HFFc6 (cell line): Measurements from ENCODE around the gene MKRN1. TPM values are rescaled to one million over a fixed set of nuclear protein-coding genes. Genes with fewer than 3 reads are reported as not detected.

Source experiments
- DNase-seq: peaks from one replicate; pipeline ENCODE4 v3.0.0-alpha.2; 2018
- H3K27ac Mint-ChIP-seq: 2 replicates; pipeline ENCODE4 v1.8.0; 2020; ENCODE audit warnings: mild to moderate bottlenecking, mixed read lengths
- H3K27me3 Mint-ChIP-seq: 2 replicates; pipeline ENCODE4 v1.8.0; 2021; ENCODE audit warnings: mild to moderate bottlenecking, moderate library complexity, mixed read lengths; ENCODE audit not compliant: insufficient read depth
- H3K36me3 Mint-ChIP-seq: 2 replicates; pipeline ENCODE4 v1.8.0; 2021; ENCODE audit warnings: low read depth, mixed read lengths
- H3K4me1 Mint-ChIP-seq: 2 replicates; pipeline ENCODE4 v1.8.0; 2020; ENCODE audit warnings: low read depth, mixed read lengths
- H3K4me3 Mint-ChIP-seq: 2 replicates; pipeline ENCODE4 v1.8.0; 2020; ENCODE audit warnings: mild to moderate bottlenecking, moderate library complexity, mixed read lengths
- H3K9me3 Mint-ChIP-seq: 2 replicates; pipeline ENCODE4 v1.8.0; 2020; ENCODE audit warnings: mild to moderate bottlenecking, mixed read lengths
- total RNA-seq, 6 experiments: library from RNA; stranded (reverse); fragmentation: NEBNext Ultra II Directional; extraction: Animal tissue kit (Norgen Biotek cat#: 25700); gene quantifications; 2 replicates in 1 of 6; 3 replicates in 5 of 6; pipeline ENCODE4 v1.2.3, GENCODE V29; 2021
- TF ChIP-seq, protein P1 (sequence below): fragments of 200-600 bp; sonication (generic); IDR thresholded peaks from 2 replicates; pipeline ENCODE4 v1.5.0; 2021; ENCODE audit warnings: antibody characterized with exemption, mild to moderate bottlenecking

The MKRN1 gene
- total RNA-seq, 6 experiments from 2014 or later, result 62.8 to 67.5 (median 64.3) TPM

DNA sequence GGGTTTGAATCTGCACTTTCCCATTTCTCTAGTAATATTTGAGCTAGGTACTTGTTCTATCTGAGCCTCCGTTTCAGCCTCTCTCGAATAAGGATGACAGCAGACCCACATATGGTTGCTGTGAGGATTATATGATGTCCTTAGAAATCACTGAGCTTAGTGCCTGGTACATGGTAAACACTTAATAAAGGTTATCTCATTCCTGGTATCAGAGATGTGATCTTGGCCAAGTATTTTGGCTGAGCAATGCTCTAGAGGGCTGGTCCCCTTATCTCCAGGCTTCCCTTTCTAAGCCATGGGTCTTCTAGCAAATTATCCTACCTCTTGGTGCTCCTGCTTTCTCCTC is 407 bp upstream of the MKRN1 start:
- H3K4me1 Mint-ChIP-seq, result peaks cover 22% of the 10 kb centered on the region
- H3K4me3 Mint-ChIP-seq, result peak overlapping the region; percentile 97
- TF ChIP-seq, protein P1, sequence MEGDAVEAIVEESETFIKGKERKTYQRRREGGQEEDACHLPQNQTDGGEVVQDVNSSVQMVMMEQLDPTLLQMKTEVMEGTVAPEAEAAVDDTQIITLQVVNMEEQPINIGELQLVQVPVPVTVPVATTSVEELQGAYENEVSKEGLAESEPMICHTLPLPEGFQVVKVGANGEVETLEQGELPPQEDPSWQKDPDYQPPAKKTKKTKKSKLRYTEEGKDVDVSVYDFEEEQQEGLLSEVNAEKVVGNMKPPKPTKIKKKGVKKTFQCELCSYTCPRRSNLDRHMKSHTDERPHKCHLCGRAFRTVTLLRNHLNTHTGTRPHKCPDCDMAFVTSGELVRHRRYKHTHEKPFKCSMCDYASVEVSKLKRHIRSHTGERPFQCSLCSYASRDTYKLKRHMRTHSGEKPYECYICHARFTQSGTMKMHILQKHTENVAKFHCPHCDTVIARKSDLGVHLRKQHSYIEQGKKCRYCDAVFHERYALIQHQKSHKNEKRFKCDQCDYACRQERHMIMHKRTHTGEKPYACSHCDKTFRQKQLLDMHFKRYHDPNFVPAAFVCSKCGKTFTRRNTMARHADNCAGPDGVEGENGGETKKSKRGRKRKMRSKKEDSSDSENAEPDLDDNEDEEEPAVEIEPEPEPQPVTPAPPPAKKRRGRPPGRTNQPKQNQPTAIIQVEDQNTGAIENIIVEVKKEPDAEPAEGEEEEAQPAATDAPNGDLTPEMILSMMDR, result no peak
- no peak for DNase-seq
- no peaks in the 10 kb centered on the region for H3K9me3 Mint-ChIP-seq
- H3K36me3 Mint-ChIP-seq, result no peaks in the 10 kb centered on the region; the same call in 1 of the 2 replicates
- no peaks in the 10 kb centered on the region; the same call in none of the 2 replicates for H3K27me3 Mint-ChIP-seq
- no peak overlapping the region for H3K27ac Mint-ChIP-seq

DNA sequence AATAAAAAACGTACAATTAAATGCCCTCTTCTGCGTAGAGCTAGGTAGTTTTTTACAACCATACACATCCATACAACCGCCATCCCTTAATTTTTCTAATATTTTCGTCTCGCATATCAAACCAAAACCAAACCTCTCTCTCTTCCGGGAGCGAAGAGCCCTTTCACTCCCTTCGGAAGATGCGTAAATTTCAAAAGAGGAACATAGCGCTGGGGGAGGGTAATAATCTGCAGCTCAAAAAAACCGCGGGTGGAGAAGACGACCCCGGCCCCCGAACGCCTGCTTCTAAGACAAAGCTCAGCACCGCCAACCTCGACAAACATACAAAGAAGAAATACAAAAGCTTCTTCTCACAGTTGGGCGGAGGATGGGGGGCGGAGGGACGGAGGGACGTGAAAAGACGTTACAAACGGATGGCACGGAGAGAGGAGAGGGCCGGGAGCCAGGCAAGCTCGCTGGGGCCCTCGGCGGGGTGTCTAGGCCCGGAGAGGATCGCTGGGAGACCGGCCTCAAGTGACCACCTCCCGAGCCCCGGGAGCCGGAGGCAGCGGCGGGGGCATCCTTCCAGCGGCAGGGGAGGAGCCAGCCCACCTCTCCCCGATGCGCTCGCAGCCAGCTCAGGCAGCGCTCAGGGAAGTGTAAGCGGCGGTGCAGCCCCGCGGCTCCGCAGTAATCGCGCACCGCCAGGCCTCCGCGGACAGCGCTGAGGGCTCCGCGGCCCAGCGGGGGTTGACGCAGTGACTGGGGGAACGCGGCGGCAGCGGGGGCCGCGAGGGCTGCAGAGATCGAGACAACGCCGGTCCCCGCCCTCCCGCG is 851 bp downstream of the MKRN1 start:
- Mint-ChIP-seq H3K36me3 (no peaks in the 10 kb centered on the region; the same call in 1 of the 2 replicates), H3K4me3 (peak overlapping the region; percentile 97), H3K4me1 (peaks cover 22% of the 10 kb centered on the region), H3K27ac (peak overlapping the region; percentile 84), H3K9me3 (no peaks in the 10 kb centered on the region), H3K27me3 (no peaks in the 10 kb centered on the region; the same call in 1 of the 2 replicates)
- TF ChIP-seq, protein P1, result no peak
- peak; percentile 20 for DNase-seq

DNA sequence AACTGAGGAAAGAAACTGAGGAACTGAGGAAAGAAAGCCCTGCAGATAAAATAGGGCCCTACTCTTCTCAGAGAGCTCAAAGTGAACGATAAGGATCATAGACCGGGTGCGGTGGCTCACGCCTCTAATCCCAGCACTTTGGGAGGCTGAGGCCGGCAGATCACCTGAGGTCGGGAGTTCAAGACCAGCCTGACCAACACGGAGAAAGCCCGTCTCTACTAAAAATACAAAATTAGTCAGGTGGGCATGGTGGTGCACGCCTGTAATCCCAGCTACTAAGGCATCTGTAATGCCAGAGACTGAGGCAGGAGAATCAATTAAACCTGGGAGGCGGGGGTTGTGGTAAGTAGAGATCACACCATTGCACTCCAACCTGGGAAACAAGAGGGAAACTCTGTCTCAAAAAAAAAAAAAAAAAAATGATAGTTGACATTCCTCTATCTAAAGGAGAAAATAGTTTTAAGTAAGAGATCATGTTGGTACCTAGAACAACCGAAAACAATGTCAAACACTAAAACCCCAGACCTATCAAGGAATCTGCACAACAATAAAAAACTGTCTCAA is 2.5 kb downstream of the MKRN1 start:
- Mint-ChIP-seq H3K27ac (peak overlapping the region; percentile 48; the same call in 1 of the 2 replicates), H3K9me3 (no peaks in the 10 kb centered on the region), H3K36me3 (no peaks in the 10 kb centered on the region; the same call in 1 of the 2 replicates), H3K4me3 (peak overlapping the region; percentile 97), H3K27me3 (no peaks in the 10 kb centered on the region), H3K4me1 (peaks cover 26% of the 10 kb centered on the region)
- DNase-seq, result no peak
- TF ChIP-seq, protein P1, result no peak

DNA sequence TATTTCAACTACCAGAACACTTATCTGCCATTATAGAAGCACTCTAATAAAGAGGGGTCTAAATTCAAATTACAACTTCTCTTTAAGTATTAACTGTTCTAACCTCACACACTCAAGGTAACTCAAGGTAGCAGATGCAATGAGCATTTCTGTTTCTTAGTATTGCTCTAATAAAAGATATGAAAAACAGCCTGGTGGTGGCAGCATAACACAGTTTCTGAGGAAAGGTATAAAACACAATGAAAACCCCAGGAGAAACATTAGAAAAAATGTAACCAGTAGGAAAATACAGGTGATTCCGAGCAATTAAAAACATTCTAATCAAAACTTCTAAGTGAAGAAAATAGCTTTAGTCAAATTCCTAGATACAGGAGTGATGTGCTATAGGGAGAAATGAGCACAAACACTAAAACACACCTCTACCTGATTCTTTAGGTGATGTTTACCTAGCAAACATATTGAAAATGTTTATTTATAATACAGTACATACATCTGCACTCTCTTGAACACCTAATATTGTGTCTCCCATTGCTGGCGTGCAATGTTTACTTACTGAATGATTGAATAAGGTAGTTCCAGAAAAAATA is 3.5 kb downstream of the MKRN1 start:
- Mint-ChIP-seq H3K4me3 (no peak overlapping the region), H3K4me1 (peaks cover 26% of the 10 kb centered on the region), H3K27ac (no peak overlapping the region), H3K9me3 (no peaks in the 10 kb centered on the region), H3K36me3 (no peaks in the 10 kb centered on the region; the same call in 1 of the 2 replicates), H3K27me3 (no peaks in the 10 kb centered on the region)
- TF ChIP-seq, protein P1, result peak; percentile 81
- peak; percentile 43 for DNase-seq

DNA sequence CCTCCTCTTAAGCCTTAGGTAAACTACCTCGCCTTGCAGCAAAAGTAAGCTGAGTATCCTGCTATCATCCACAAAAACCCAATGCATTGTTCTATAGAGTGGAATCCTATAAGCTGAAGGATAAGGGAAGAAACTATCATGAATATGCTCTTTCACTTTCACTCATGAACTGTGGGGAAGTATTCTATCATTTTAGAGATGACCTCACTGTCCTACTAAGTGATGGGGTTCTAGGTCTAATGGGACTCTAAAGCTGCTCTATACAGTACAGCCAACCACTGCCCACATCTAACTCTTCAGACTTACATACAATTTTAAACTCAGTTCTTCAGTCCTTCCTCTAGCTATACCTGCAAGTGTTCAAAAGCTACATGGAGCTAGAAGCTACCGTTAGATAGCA is 16.2 kb downstream of the MKRN1 start:
- H3K4me3 Mint-ChIP-seq, result no peak overlapping the region
- TF ChIP-seq, protein P1, result no peak
- H3K9me3 Mint-ChIP-seq, result no peaks in the 10 kb centered on the region

More for the DNA sequence above, 16.2 kb downstream of the MKRN1 start:
- no peaks in the 10 kb centered on the region for H3K4me1 Mint-ChIP-seq
- no peak overlapping the region for H3K27ac Mint-ChIP-seq
- DNase-seq, result no peak
- H3K36me3 Mint-ChIP-seq, result peaks cover 10% of the 10 kb centered on the region
- H3K27me3 Mint-ChIP-seq, result no peaks in the 10 kb centered on the region
